ENCODE data around the gene RAB3B.

GRCh38 chr1:51870603-51871350 lies 119.7 kb downstream of the RAB3B start:
- TF ChIP-seq, protein P1, sequence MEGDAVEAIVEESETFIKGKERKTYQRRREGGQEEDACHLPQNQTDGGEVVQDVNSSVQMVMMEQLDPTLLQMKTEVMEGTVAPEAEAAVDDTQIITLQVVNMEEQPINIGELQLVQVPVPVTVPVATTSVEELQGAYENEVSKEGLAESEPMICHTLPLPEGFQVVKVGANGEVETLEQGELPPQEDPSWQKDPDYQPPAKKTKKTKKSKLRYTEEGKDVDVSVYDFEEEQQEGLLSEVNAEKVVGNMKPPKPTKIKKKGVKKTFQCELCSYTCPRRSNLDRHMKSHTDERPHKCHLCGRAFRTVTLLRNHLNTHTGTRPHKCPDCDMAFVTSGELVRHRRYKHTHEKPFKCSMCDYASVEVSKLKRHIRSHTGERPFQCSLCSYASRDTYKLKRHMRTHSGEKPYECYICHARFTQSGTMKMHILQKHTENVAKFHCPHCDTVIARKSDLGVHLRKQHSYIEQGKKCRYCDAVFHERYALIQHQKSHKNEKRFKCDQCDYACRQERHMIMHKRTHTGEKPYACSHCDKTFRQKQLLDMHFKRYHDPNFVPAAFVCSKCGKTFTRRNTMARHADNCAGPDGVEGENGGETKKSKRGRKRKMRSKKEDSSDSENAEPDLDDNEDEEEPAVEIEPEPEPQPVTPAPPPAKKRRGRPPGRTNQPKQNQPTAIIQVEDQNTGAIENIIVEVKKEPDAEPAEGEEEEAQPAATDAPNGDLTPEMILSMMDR (conservative IDR thresholded peaks at IDR 0.05 in 1 of 2, IDR thresholded peaks at IDR 0.05 in 1 of 2; ENCODE audit: low read depth in 1 of 2, low read length in 2 of 2), result no peak
- TF ChIP-seq EZH2 (IDR thresholded peaks at IDR 0.05; ENCODE audit: low read length, missing control alignments), result no peak
